ENCODE measurements around the gene DAAM1. TPM values are rescaled to one million over a fixed set of nuclear protein-coding genes. Genes with fewer than 3 reads are reported as not detected.

DAAM1 gene
- total RNA-seq, 2 experiments from 2014 or later, result 11.3 to 11.7 TPM

GRCh38 chr14:59187118-59187517 lies 1.3 kb upstream of the DAAM1 start:
- intact Hi-C loops (cut with DNase I, micrococcal nuclease), result loop anchor here (5.0 to 10.0 kb wide), 9 partner anchors 90 to 1792 kb away; partner anchors contain the start of genes DACT1 (in 2 of the 2), CCDC175 (in 1 of the 2), DHRS7 (in 1 of the 2) and KIAA0586 (in 1 of the 2)
- CTCF ChIA-PET, result interaction anchor here (1.0 to 1.1 kb wide), 2 partner anchors 26 to 320 kb away, joined by 3 read pairs; no protein-coding TSS in a partner anchor
- no peak for ATAC-seq

GRCh38 chr14:59187802-59188460 lies 536 bp upstream of the DAAM1 start:
- peak overlapping the region; percentile 52 for H3K27ac Mint-ChIP-seq
- H3K27me3 Mint-ChIP-seq, result peaks cover 9% of the 10 kb centered on the region
- no peaks in the 10 kb centered on the region for H3K9me3 Mint-ChIP-seq (ENCODE audit: low read depth)
- ATAC-seq (peak; percentile 8), DNase-seq (peak; percentile 62)
- intact Hi-C loops (cut with DNase I, micrococcal nuclease), result loop anchor here (1.0 to 10.0 kb wide), 16 partner anchors 79 to 1793 kb away; partner anchors contain the start of genes DACT1 (in 2 of the 2), JKAMP (in 2 of the 2), KIAA0586 (in 2 of the 2) and L3HYPDH (in 2 of the 2)
- ChIA-PET CTCF (interaction anchor here (0.7 to 1.2 kb wide), 2 partner anchors 111 to 296 kb away, joined by 3 read pairs; partner anchors contain the start of genes JKAMP and L3HYPDH), POLR2A (interaction anchor here (0.7 to 1.3 kb wide), 2 partner anchors 295 to 296 kb away, joined by 3 to 5 read pairs; partner anchors contain the start of genes JKAMP and L3HYPDH)
- H3K4me1 Mint-ChIP-seq, result peaks cover 13% of the 10 kb centered on the region
- no peaks in the 10 kb centered on the region for H3K36me3 Mint-ChIP-seq (ENCODE audit: low read depth)
- peak overlapping the region; percentile 93 for H3K4me3 Mint-ChIP-seq

More at GRCh38 chr14:59187118-59187517, 1.3 kb upstream of the DAAM1 start:
- Mint-ChIP-seq H3K27me3 (peaks cover 11% of the 10 kb centered on the region), H3K27ac (no peak overlapping the region), H3K36me3 (ENCODE audit: low read depth) (no peaks in the 10 kb centered on the region), H3K9me3 (ENCODE audit: low read depth) (no peaks in the 10 kb centered on the region), H3K4me3 (peak overlapping the region; percentile 93), H3K4me1 (peaks cover 13% of the 10 kb centered on the region)
- POLR2A ChIA-PET, result no interaction called here
- no peak for DNase-seq

- H3K4me1 Mint-ChIP-seq, result peaks cover 13% of the 10 kb centered on the region
- POLR2A ChIA-PET, result interaction anchor here (1.3 kb wide), 1 partner anchor 295 kb away, joined by 5 read pairs; the partner anchor contains the start of genes JKAMP and L3HYPDH
- intact Hi-C loops (cut with DNase I, micrococcal nuclease), result loop anchor here (1.0 to 10.0 kb wide), 13 partner anchors 62 to 1794 kb away; partner anchors contain the start of genes DACT1 (in 2 of the 2), PPM1A (in 2 of the 2), CCDC175 (in 1 of the 2) and DHRS7 (in 1 of the 2)
- peak overlapping the region; percentile 93 for H3K4me3 Mint-ChIP-seq
- no peaks in the 10 kb centered on the region for H3K36me3 Mint-ChIP-seq (ENCODE audit: low read depth)
- ATAC-seq, result peak; percentile 16
- peak overlapping the region; percentile 63 for H3K27ac Mint-ChIP-seq
- H3K27me3 Mint-ChIP-seq, result peaks cover 6% of the 10 kb centered on the region
- H3K9me3 Mint-ChIP-seq (ENCODE audit: low read depth), result no peaks in the 10 kb centered on the region
- peak; percentile 61 for DNase-seq
- CTCF ChIA-PET, result interaction anchor here (1.2 kb wide), 1 partner anchor 295 kb away, joined by 3 read pairs; the partner anchor contains the start of genes JKAMP and L3HYPDH
Observed at GRCh38 chr14:59189091-59189785, 771 bp downstream of the DAAM1 start.

GRCh38 chr14:59189786-59190368 lies 1.4 kb downstream of the DAAM1 start:
- peak; percentile 88 for DNase-seq
- H3K9me3 Mint-ChIP-seq (ENCODE audit: low read depth), result no peaks in the 10 kb centered on the region
- intact Hi-C loops (cut with DNase I, micrococcal nuclease), result loop anchor here (1.0 to 10.0 kb wide), 13 partner anchors 63 to 1795 kb away; partner anchors contain the start of genes DACT1 (in 2 of the 2), PPM1A (in 2 of the 2), CCDC175 (in 1 of the 2) and DHRS7 (in 1 of the 2)
- POLR2A ChIA-PET, result no interaction called here
- H3K27ac Mint-ChIP-seq, result peak overlapping the region; percentile 63
- H3K4me1 Mint-ChIP-seq, result peaks cover 13% of the 10 kb centered on the region
- H3K27me3 Mint-ChIP-seq, result peaks cover 6% of the 10 kb centered on the region
- peak; percentile 9 for ATAC-seq
- H3K36me3 Mint-ChIP-seq (ENCODE audit: low read depth), result no peaks in the 10 kb centered on the region
- H3K4me3 Mint-ChIP-seq, result peak overlapping the region; percentile 93
- CTCF ChIA-PET, result interaction anchor here (0.5 kb wide), 1 partner anchor 518 kb away, joined by 3 read pairs; no protein-coding TSS in a partner anchor

- H3K36me3 Mint-ChIP-seq (ENCODE audit: low read depth), result no peaks in the 10 kb centered on the region
- peaks cover 6% of the 10 kb centered on the region for H3K27me3 Mint-ChIP-seq
- ATAC-seq (no peak), DNase-seq (peak; percentile 6)
- ChIA-PET CTCF (interaction anchor here (0.5 to 1.2 kb wide), 2 partner anchors 12 to 519 kb away, joined by 3 to 4 read pairs; no protein-coding TSS in a partner anchor), POLR2A (no interaction called here)
- H3K4me1 Mint-ChIP-seq, result peaks cover 13% of the 10 kb centered on the region
- intact Hi-C loops (cut with DNase I, micrococcal nuclease), result no loop called here
- no peaks in the 10 kb centered on the region for H3K9me3 Mint-ChIP-seq (ENCODE audit: low read depth)
- peak overlapping the region; percentile 63 for H3K27ac Mint-ChIP-seq
- peak overlapping the region; percentile 93 for H3K4me3 Mint-ChIP-seq
Observed at GRCh38 chr14:59190372-59190771, 1.9 kb downstream of the DAAM1 start.

- H3K27me3 Mint-ChIP-seq, result no peaks in the 10 kb centered on the region
- no peak for DNase-seq
- H3K4me3 Mint-ChIP-seq, result no peak overlapping the region
- CTCF ChIA-PET, result interaction anchor here (0.6 kb wide), 2 partner anchors 387 to 420 kb away, joined by 3 read pairs; no protein-coding TSS in a partner anchor
- no peak for ATAC-seq
- POLR2A ChIA-PET, result no interaction called here
- no peaks in the 10 kb centered on the region for H3K9me3 Mint-ChIP-seq (ENCODE audit: low read depth)
- no peaks in the 10 kb centered on the region for H3K4me1 Mint-ChIP-seq
- no peak overlapping the region for H3K27ac Mint-ChIP-seq
- intact Hi-C loops (cut with DNase I, micrococcal nuclease), result no loop called here
- no peaks in the 10 kb centered on the region for H3K36me3 Mint-ChIP-seq (ENCODE audit: low read depth)
Observed at GRCh38 chr14:59195912-59196311, 7.4 kb downstream of the DAAM1 start.

GRCh38 chr14:59197695-59198262 lies 9.3 kb downstream of the DAAM1 start:
- no peaks in the 10 kb centered on the region for H3K36me3 Mint-ChIP-seq (ENCODE audit: low read depth)
- H3K27ac Mint-ChIP-seq, result no peak overlapping the region
- DNase-seq, result no peak
- H3K9me3 Mint-ChIP-seq (ENCODE audit: low read depth), result no peaks in the 10 kb centered on the region
- H3K4me3 Mint-ChIP-seq, result no peak overlapping the region
- ChIA-PET CTCF (no interaction called here), POLR2A (no interaction called here)
- H3K27me3 Mint-ChIP-seq, result no peaks in the 10 kb centered on the region
- no peak for ATAC-seq
- peaks cover 5% of the 10 kb centered on the region for H3K4me1 Mint-ChIP-seq
- intact Hi-C loops (cut with DNase I, micrococcal nuclease), result no loop called here

- H3K27ac Mint-ChIP-seq, result no peak overlapping the region
- peaks cover 5% of the 10 kb centered on the region for H3K4me1 Mint-ChIP-seq
- intact Hi-C loops (cut with DNase I, micrococcal nuclease), result no loop called here
- CTCF ChIA-PET, result interaction anchor here (0.9 kb wide), 1 partner anchor 23 kb away, joined by 3 read pairs; no protein-coding TSS in a partner anchor
- no peaks in the 10 kb centered on the region for H3K27me3 Mint-ChIP-seq
- DNase-seq (no peak), ATAC-seq (no peak)
- H3K9me3 Mint-ChIP-seq (ENCODE audit: low read depth), result no peaks in the 10 kb centered on the region
- no peaks in the 10 kb centered on the region for H3K36me3 Mint-ChIP-seq (ENCODE audit: low read depth)
- POLR2A ChIA-PET, result no interaction called here
- no peak overlapping the region for H3K4me3 Mint-ChIP-seq
Observed at GRCh38 chr14:59199205-59199604, 10.7 kb downstream of the DAAM1 start.

GRCh38 chr14:59199614-59200013 lies 11.1 kb downstream of the DAAM1 start:
- DNase-seq (no peak), ATAC-seq (no peak)
- Mint-ChIP-seq H3K27me3 (no peaks in the 10 kb centered on the region), H3K4me3 (no peak overlapping the region), H3K27ac (no peak overlapping the region), H3K36me3 (ENCODE audit: low read depth) (no peaks in the 10 kb centered on the region), H3K9me3 (ENCODE audit: low read depth) (no peaks in the 10 kb centered on the region), H3K4me1 (peaks cover 5% of the 10 kb centered on the region)
- ChIA-PET POLR2A (no interaction called here), CTCF (no interaction called here)
- intact Hi-C loops (cut with DNase I, micrococcal nuclease), result no loop called here

- ATAC-seq (no peak), DNase-seq (no peak)
- Mint-ChIP-seq H3K27ac (no peak overlapping the region), H3K9me3 (ENCODE audit: low read depth) (no peaks in the 10 kb centered on the region), H3K4me1 (peaks cover 5% of the 10 kb centered on the region), H3K36me3 (ENCODE audit: low read depth) (no peaks in the 10 kb centered on the region), H3K4me3 (no peak overlapping the region), H3K27me3 (no peaks in the 10 kb centered on the region)
- POLR2A ChIA-PET, result no interaction called here
- CTCF ChIA-PET, result no interaction called here
- intact Hi-C loops (cut with DNase I, micrococcal nuclease), result no loop called here
Observed at GRCh38 chr14:59200195-59200594, 11.7 kb downstream of the DAAM1 start.

All from activated CD4-positive, alpha-beta T cell treated with anti-CD3 and anti-CD28 coated beads for 36 hours (primary cell).